CD14-positive monocyte (primary cell): ENCODE results near the gene HS6ST3. TPM values are rescaled to one million over a fixed set of nuclear protein-coding genes. Genes with fewer than 3 reads are reported as not detected.

Experiments used
- DNase-seq, 3 donors: peaks; one replicate each; pipeline ENCODE4 v3.0.0-alpha.2; 2011 to 2022
- H2AFZ ChIP-seq: 2 replicates; pipeline ENCODE4 v1.6.0; 2012; ENCODE audit warnings: mild to moderate bottlenecking, low read depth, low read length, inconsistent platforms; ENCODE audit not compliant: insufficient read depth, poor library complexity, severe bottlenecking
- H3K27ac ChIP-seq, 2 donors: 1 replicate in 1 of 2; 2 replicates in 1 of 2; pipeline ENCODE4 v1.5.1; 2012 to 2013; ENCODE audit warnings: low read length in 2 of 2, control low read depth in 1 of 2, inconsistent platforms in 1 of 2, low read depth in 1 of 2, mild to moderate bottlenecking in 1 of 2
- H3K27me3 ChIP-seq, 2 donors: one replicate each; pipeline versions ENCODE4 v1.6.0 to v1.6.1; 2011 to 2013; ENCODE audit warnings: low read length in 2 of 2; ENCODE audit not compliant: control insufficient read depth in 2 of 2, insufficient read depth in 2 of 2
- H3K36me3 ChIP-seq, 2 donors: replicated peaks in 1 of 2; 1 replicate in 1 of 2; 2 replicates in 1 of 2; pipeline versions ENCODE4 v1.5.1 to v1.6.1; 2012 to 2013; ENCODE audit warnings: low read length in 2 of 2, control low read depth in 1 of 2, inconsistent platforms in 1 of 2, mild to moderate bottlenecking in 1 of 2; ENCODE audit not compliant: insufficient read depth in 2 of 2, control insufficient read depth in 1 of 2
- H3K4me1 ChIP-seq, 2 donors: 1 replicate in 1 of 2; 2 replicates in 1 of 2; pipeline versions ENCODE4 v1.5.1 to v1.6.1; 2012 to 2013; ENCODE audit warnings: low read length in 2 of 2, control low read depth in 1 of 2, inconsistent platforms in 1 of 2, mild to moderate bottlenecking in 1 of 2, moderate library complexity in 1 of 2; ENCODE audit not compliant: insufficient read depth in 2 of 2, control insufficient read depth in 1 of 2
- H3K4me2 ChIP-seq: replicated peaks from 2 replicates; pipeline ENCODE3; 2012; ENCODE audit warnings: low read length, moderate library complexity, mild to moderate bottlenecking; ENCODE audit not compliant: poor library complexity, severe bottlenecking; ENCODE audit errors: extremely low read depth
- H3K4me3 ChIP-seq, 3 experiments: fragments of 200-600 bp in 1 of 3; sonication (generic) in 1 of 3; replicated peaks in 1 of 3; 1 replicate in 2 of 3; 2 replicates in 1 of 3; pipeline ENCODE4 v1.5.1; 2011 to 2013; ENCODE audit warnings: low read length in 3 of 3, mild to moderate bottlenecking in 3 of 3, control low read depth in 2 of 3, low read depth in 2 of 3, inconsistent platforms in 1 of 3, moderate library complexity in 1 of 3
- H3K79me2 ChIP-seq: 2 replicates; pipeline ENCODE4 v1.6.0; 2012; ENCODE audit warnings: mild to moderate bottlenecking, control low read depth, inconsistent platforms, low read length, moderate library complexity; ENCODE audit not compliant: insufficient read depth
- H3K9ac ChIP-seq: 2 replicates; pipeline ENCODE4 v1.6.0; 2017; ENCODE audit warnings: low read length, mild to moderate bottlenecking; ENCODE audit not compliant: insufficient read depth, poor library complexity, severe bottlenecking
- H3K9me3 ChIP-seq, 2 donors: replicated peaks in 1 of 2; 1 replicate in 1 of 2; 2 replicates in 1 of 2; pipeline versions ENCODE4 v1.5.1 to v1.6.1; 2012 to 2013; ENCODE audit warnings: low read length in 2 of 2, control low read depth in 1 of 2; ENCODE audit not compliant: control insufficient read depth in 1 of 2, insufficient read depth in 1 of 2
- H4K20me1 ChIP-seq: 2 replicates; pipeline ENCODE4 v1.6.0; 2012; ENCODE audit warnings: mild to moderate bottlenecking, low read length, control low read depth, moderate library complexity; ENCODE audit not compliant: insufficient read depth
- H3K27ac Mint-ChIP-seq, 7 donors: one replicate each; pipeline ENCODE4 v1.8.0; 2020; ENCODE audit warnings: mild to moderate bottlenecking in 7 of 7, mixed read lengths in 7 of 7, moderate library complexity in 6 of 7, inconsistent platforms in 2 of 7
- H3K27me3 Mint-ChIP-seq, 3 donors: one replicate each; pipeline ENCODE4 v1.8.0; 2021 to 2022; ENCODE audit warnings: low read depth in 3 of 3, mild to moderate bottlenecking in 3 of 3, mixed read lengths in 3 of 3, moderate library complexity in 3 of 3, inconsistent platforms in 1 of 3
- H3K36me3 Mint-ChIP-seq, 2 donors: one replicate each; pipeline ENCODE4 v1.8.0; 2020; ENCODE audit warnings: mixed read lengths in 2 of 2, inconsistent platforms in 1 of 2, mild to moderate bottlenecking in 1 of 2
- H3K4me1 Mint-ChIP-seq: one replicate; pipeline ENCODE4 v1.8.0; 2020; ENCODE audit warnings: mild to moderate bottlenecking, mixed read lengths
- H3K4me3 Mint-ChIP-seq, 2 donors: one replicate each; pipeline ENCODE4 v1.8.0; 2020; ENCODE audit warnings: mild to moderate bottlenecking in 2 of 2, mixed read lengths in 2 of 2, moderate library complexity in 1 of 2
- H3K9me3 Mint-ChIP-seq, 7 donors: one replicate each; pipeline ENCODE4 v1.8.0; 2020 to 2022; ENCODE audit warnings: mixed read lengths in 7 of 7, mild to moderate bottlenecking in 6 of 7, moderate library complexity in 6 of 7, inconsistent platforms in 2 of 7
- WGBS: methylation state at CpG from one replicate; pipeline ENCODE4 v1.1.5; 2013; ENCODE audit warnings: missing lambda C conversion rate; ENCODE audit not compliant: insufficient coverage; 5-methylcytosine and 5-hydroxymethylcytosine counted together
- intact Hi-C, 2 donors: fragments of 100-400 bp; cut with micrococcal nuclease; formaldehyde crosslinking; loops; one replicate each; pipeline versions ENCODE4 v1.15.0 to v1.15.1; 2023
- polyA plus RNA-seq, 3 donors: library from polyadenylated mRNA; depleted of rRNA in 1 of 3; unstranded in 2 of 3; stranded (reverse) in 1 of 3; fragments of 300-500 nt in 2 of 3; fragments of >200 nt in 1 of 3; fragmentation: Illumina TruSeq in 2 of 3; gene quantifications; 1 replicate in 2 of 3; 2 replicates in 1 of 3; pipeline ENCODE4 v1.2.3, GENCODE V29; 2012 to 2021
- TF ChIP-seq, protein P1 (sequence below): fragments of 200-600 bp; IDR thresholded peaks from one replicate; pipeline ENCODE4 v1.8.0; 2022; ENCODE audit warnings: antibody characterized with exemption, mild to moderate bottlenecking

The HS6ST3 gene
- polyA plus RNA-seq, 3 donors, result not detected

DNA sequence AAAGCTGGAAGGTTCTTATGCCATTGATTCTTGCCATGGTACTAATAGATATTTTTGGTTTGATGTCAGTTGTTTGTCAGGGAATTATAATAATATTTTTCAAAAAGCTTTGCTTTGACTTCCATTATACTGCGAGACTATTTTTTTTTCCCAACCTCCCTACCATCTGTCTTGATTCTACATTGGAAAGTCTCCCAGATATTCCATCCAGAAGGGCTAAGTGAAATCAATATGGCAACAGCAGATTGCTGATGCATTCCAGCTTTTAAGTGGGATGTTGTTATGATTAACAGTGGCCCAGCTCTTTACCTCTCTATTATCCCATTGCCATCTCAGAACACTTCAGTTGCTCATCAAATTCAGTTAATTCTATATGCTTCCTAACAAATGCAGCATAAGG, 657.0 kb downstream of the HS6ST3 start:
- H3K27ac ChIP-seq, result no peak overlapping the region
- no peak overlapping the region for H3K4me3 ChIP-seq
- no peak overlapping the region for H3K4me3 Mint-ChIP-seq
- H3K9me3 Mint-ChIP-seq, result peaks cover 0 to 4% (median 2%) of the 10 kb centered on the region in 7 donors
- no peaks in the 10 kb centered on the region for H3K4me1 ChIP-seq
- H3K4me1 Mint-ChIP-seq, result no peaks in the 10 kb centered on the region
- H3K27ac Mint-ChIP-seq, result no peak overlapping the region
- H3K4me2 ChIP-seq, result no peak overlapping the region
- DNase-seq, result no peak
- no peaks in the 10 kb centered on the region for H3K36me3 Mint-ChIP-seq
- no peaks in the 10 kb centered on the region for H3K79me2 ChIP-seq
- H3K9me3 ChIP-seq, result no peaks in the 10 kb centered on the region
- no CpG with 5 or more reads among the region's 1 CpG for WGBS
- no peaks in the 10 kb centered on the region for H3K36me3 ChIP-seq
- no peaks in the 10 kb centered on the region for H4K20me1 ChIP-seq
- TF ChIP-seq, protein P1, sequence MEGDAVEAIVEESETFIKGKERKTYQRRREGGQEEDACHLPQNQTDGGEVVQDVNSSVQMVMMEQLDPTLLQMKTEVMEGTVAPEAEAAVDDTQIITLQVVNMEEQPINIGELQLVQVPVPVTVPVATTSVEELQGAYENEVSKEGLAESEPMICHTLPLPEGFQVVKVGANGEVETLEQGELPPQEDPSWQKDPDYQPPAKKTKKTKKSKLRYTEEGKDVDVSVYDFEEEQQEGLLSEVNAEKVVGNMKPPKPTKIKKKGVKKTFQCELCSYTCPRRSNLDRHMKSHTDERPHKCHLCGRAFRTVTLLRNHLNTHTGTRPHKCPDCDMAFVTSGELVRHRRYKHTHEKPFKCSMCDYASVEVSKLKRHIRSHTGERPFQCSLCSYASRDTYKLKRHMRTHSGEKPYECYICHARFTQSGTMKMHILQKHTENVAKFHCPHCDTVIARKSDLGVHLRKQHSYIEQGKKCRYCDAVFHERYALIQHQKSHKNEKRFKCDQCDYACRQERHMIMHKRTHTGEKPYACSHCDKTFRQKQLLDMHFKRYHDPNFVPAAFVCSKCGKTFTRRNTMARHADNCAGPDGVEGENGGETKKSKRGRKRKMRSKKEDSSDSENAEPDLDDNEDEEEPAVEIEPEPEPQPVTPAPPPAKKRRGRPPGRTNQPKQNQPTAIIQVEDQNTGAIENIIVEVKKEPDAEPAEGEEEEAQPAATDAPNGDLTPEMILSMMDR, result no peak
- H3K27me3 Mint-ChIP-seq, result peaks cover 0 to 2% (median 0%) of the 10 kb centered on the region in 3 donors
- no peaks in the 10 kb centered on the region for H3K27me3 ChIP-seq
- H3K9ac ChIP-seq, result no peak overlapping the region
- H2AFZ ChIP-seq, result no peak overlapping the region
- intact Hi-C loops, result no loop called here

GRCh38 chr13:96749825-96750224, 659.9 kb downstream of the HS6ST3 start:
- H4K20me1 ChIP-seq, result no peaks in the 10 kb centered on the region
- no peak overlapping the region for H2AFZ ChIP-seq
- H3K9me3 ChIP-seq, result no peaks in the 10 kb centered on the region
- intact Hi-C loops, result no loop called here
- no peaks in the 10 kb centered on the region for H3K4me1 ChIP-seq
- H3K9ac ChIP-seq, result no peak overlapping the region
- Mint-ChIP-seq H3K9me3 (peaks cover 0 to 5% (median 3%) of the 10 kb centered on the region in 7 donors), H3K4me3 (no peak overlapping the region), H3K27me3 (peaks cover 0 to 2% (median 0%) of the 10 kb centered on the region in 3 donors), H3K36me3 (no peaks in the 10 kb centered on the region), H3K27ac (no peak overlapping the region), H3K4me1 (no peaks in the 10 kb centered on the region)
- no peak overlapping the region for H3K27ac ChIP-seq
- no peak overlapping the region for H3K4me3 ChIP-seq
- TF ChIP-seq, protein P1, result no peak
- no peaks in the 10 kb centered on the region for H3K27me3 ChIP-seq
- no peaks in the 10 kb centered on the region for H3K79me2 ChIP-seq
- no peak for DNase-seq
- H3K36me3 ChIP-seq, result no peaks in the 10 kb centered on the region
- H3K4me2 ChIP-seq, result no peak overlapping the region
